A549 (cell line): ENCODE results near the gene NFIX. TPM values are rescaled to one million over a fixed set of nuclear protein-coding genes. Genes with fewer than 3 reads are reported as not detected.

Experiments
- ATAC-seq, 2 experiments: fragments of 200-7000 bp in 1 of 2; fragments of >200 bp in 1 of 2; cut with Nextera tagmentation in 1 of 2; cut with Tn5 transposase in 1 of 2; 3 replicates each; pipeline versions ENCODE4 v1.8.0 to v1.9.1; 2018 to 2020; ENCODE audit warnings: mild to moderate bottlenecking in 1 of 2, moderate library complexity in 1 of 2
- CTCF ChIA-PET: fragments of 300-600 bp; sonication (Branson Sonifier 250); formaldehyde crosslinking; extraction: SDS; loops from one replicate; lab custom pipeline; 2021; ENCODE audit warnings: antibody characterized with exemption, inconsistent platforms; lab: Yijun Ruan, JAX
- POLR2A ChIA-PET: fragments of 350-600 bp; formaldehyde crosslinking; extraction: SDS; loops from one replicate; lab custom pipeline; 2021; ENCODE audit warnings: antibody characterized with exemption, inconsistent platforms; lab: Yijun Ruan, JAX
- DNase-seq, 2 experiments: peaks; one replicate each; pipeline versions ENCODE4 v3.0.0 to v3.0.0-alpha.2; 2011 to 2016; ENCODE audit warnings: low read depth in 1 of 2, low spot score in 1 of 2
- FAIRE-seq: peaks from 2 replicates; lab custom pipeline; 2011; peaks lifted over from hg19 to GRCh38; lab: Jason Lieb, UNC
- H3K27ac ChIP-seq, 2 experiments: fragments of >200 bp; sonication (Bioruptor Twin); formaldehyde crosslinking; 3 replicates each; pipeline ENCODE4 v1.5.1; 2016 to 2017
- H3K4me1 ChIP-seq: fragments of >200 bp; sonication (Bioruptor Twin); formaldehyde crosslinking; 3 replicates; pipeline ENCODE4 v1.6.1; 2016
- H3K4me2 ChIP-seq: fragments of >200 bp; sonication (Bioruptor Twin); formaldehyde crosslinking; 3 replicates; pipeline ENCODE4 v1.6.1; 2016
- H3K4me3 ChIP-seq: fragments of >200 bp; sonication (Bioruptor Twin); formaldehyde crosslinking; 3 replicates; pipeline ENCODE4 v1.5.1; 2016
- H3K9me3 ChIP-seq: fragments of >200 bp; sonication (Bioruptor Twin); formaldehyde crosslinking; 3 replicates; pipeline ENCODE4 v1.6.1; 2016
- BHLHE40 ChIP-seq: IDR thresholded peaks from 2 replicates; pipeline ENCODE4 v1.6.1; 2012; ENCODE audit warnings: low read depth, low read length, inconsistent platforms
- CEBPB ChIP-seq, 2 experiments: fragments of >200 bp in 1 of 2; sonication (Bioruptor Twin) in 1 of 2; formaldehyde crosslinking in 1 of 2; IDR thresholded peaks; 2 replicates each; pipeline ENCODE4 v1.6.1; 2012 to 2016
- CHD4 ChIP-seq: fragments of 200-600 bp; sonication (generic); IDR thresholded peaks from 2 replicates; pipeline ENCODE4 v1.6.1; 2016; ENCODE audit warnings: antibody characterized with exemption, mild to moderate bottlenecking, borderline replicate concordance
- E2F6 ChIP-seq: IDR thresholded peaks from 2 replicates; pipeline ENCODE4 v1.6.1; 2012; ENCODE audit warnings: low read depth, borderline replicate concordance
- EHF ChIP-seq: fragments of 250-450 bp; sonication (Bioruptor Pico); IDR thresholded peaks from 2 replicates; pipeline ENCODE4 v1.5.0; 2020; ENCODE audit warnings: mild to moderate bottlenecking
- ELK1 ChIP-seq: fragments of 150-350 bp; IDR thresholded peaks from 2 replicates; pipeline ENCODE4 v1.6.1; 2014; ENCODE audit warnings: low read depth, mild to moderate bottlenecking, low read length
- FOXS1 ChIP-seq: fragments of 250-450 bp; sonication (Bioruptor Pico); IDR thresholded peaks from 2 replicates; pipeline ENCODE4 v1.5.0; 2020; ENCODE audit warnings: mild to moderate bottlenecking, moderate library complexity
- HDAC2 ChIP-seq: fragments of 200-600 bp; sonication (generic); IDR thresholded peaks from 2 replicates; pipeline ENCODE4 v1.6.1; 2016
- HOXB13 ChIP-seq: fragments of 250-450 bp; sonication (Bioruptor Pico); IDR thresholded peaks from 2 replicates; pipeline ENCODE4 v1.5.0; 2020; ENCODE audit warnings: low read depth, mild to moderate bottlenecking, moderate library complexity
- JUN ChIP-seq, 2 experiments: fragments of >200 bp; sonication (Bioruptor Twin); formaldehyde crosslinking; IDR thresholded peaks; 2 replicates in 1 of 2; 3 replicates in 1 of 2; pipeline ENCODE4 v1.6.1; 2016 to 2017
- KDM5A ChIP-seq: fragments of 200-600 bp; sonication (generic); IDR thresholded peaks from 2 replicates; pipeline ENCODE4 v1.6.1; 2016; ENCODE audit warnings: antibody characterized with exemption, mild to moderate bottlenecking
- MAZ ChIP-seq: fragments of 150-350 bp; IDR thresholded peaks from 2 replicates; pipeline ENCODE4 v1.6.1; 2014; ENCODE audit warnings: antibody characterized with exemption, low read depth, low read length, borderline replicate concordance
- NPAS2 ChIP-seq: fragments of 250-450 bp; sonication (Bioruptor Pico); IDR thresholded peaks from 2 replicates; pipeline ENCODE4 v1.8.0; 2022; ENCODE audit warnings: mild to moderate bottlenecking, moderate library complexity, borderline replicate concordance
- NR3C1 ChIP-seq: fragments of >200 bp; sonication (Bioruptor Twin); formaldehyde crosslinking; IDR thresholded peaks from 3 replicates; pipeline ENCODE4 v1.6.1; 2017
- PBX3 ChIP-seq: IDR thresholded peaks from 2 replicates; pipeline ENCODE4 v1.6.1; 2012
- POLR2A ChIP-seq: IDR thresholded peaks from 2 replicates; pipeline ENCODE4 v1.6.1; 2012; ENCODE audit warnings: mild to moderate bottlenecking, low read length
- RARB ChIP-seq: fragments of 250-450 bp; sonication (Bioruptor Pico); IDR thresholded peaks from 2 replicates; pipeline ENCODE4 v1.8.0; 2021; ENCODE audit warnings: mild to moderate bottlenecking, moderate library complexity
- TFCP2L1 ChIP-seq: fragments of 250-450 bp; sonication (Bioruptor Pico); IDR thresholded peaks from 2 replicates; pipeline ENCODE4 v1.5.0; 2021; ENCODE audit warnings: mild to moderate bottlenecking
- TP53 ChIP-seq: fragments of 250-450 bp; sonication (Bioruptor Pico); IDR thresholded peaks from 2 replicates; pipeline ENCODE4 v1.5.0; 2021; ENCODE audit warnings: mild to moderate bottlenecking, moderate library complexity
- ZSCAN20 ChIP-seq: fragments of 250-450 bp; sonication (Bioruptor Pico); IDR thresholded peaks from 2 replicates; pipeline ENCODE4 v1.8.0; 2022; ENCODE audit warnings: mild to moderate bottlenecking, moderate library complexity
- WGBS: methylation state at CpG from one replicate; pipeline ENCODE4 v1.1.6; 2017; ENCODE audit errors: missing lambda C conversion rate; 5-methylcytosine and 5-hydroxymethylcytosine counted together
- polyA plus RNA-seq, 4 experiments: library from polyadenylated mRNA; depleted of rRNA in 3 of 4; stranded (reverse); fragments of >200 nt; fragmentation: RNase III in 1 of 4; extraction: RNeasy Plus Mini Kit Qiagen cat#74134 plus additional on column Dnase treatment in 1 of 4; gene quantifications; 2 replicates in 3 of 4; 3 replicates in 1 of 4; pipeline ENCODE4 v1.2.3, GENCODE V29; 2011 to 2017
- TF ChIP-seq, protein P1 (sequence below): fragments of 250-450 bp; sonication (Bioruptor Pico); IDR thresholded peaks from 2 replicates; pipeline ENCODE4 v1.5.0; 2020; ENCODE audit warnings: low read depth, mild to moderate bottlenecking, moderate library complexity

The NFIX gene
- polyA plus RNA-seq, 2 of the 4 experiments (the other 2 are of a cell fraction): 0.52 to 3.0 TPM

- TF ChIP-seq ELK1 (no peak), HDAC2 (no peak), TP53 (CRISPR knock-in tag) (no peak), MAZ (no peak), E2F6 (no peak), PBX3 (no peak), BHLHE40 (no peak), CHD4 (no peak), HOXB13 (CRISPR knock-in tag) (no peak), FOXS1 (CRISPR knock-in tag) (no peak), NPAS2 (CRISPR knock-in tag) (no peak), JUN (IDR thresholded peaks at IDR 0.05) (no peak), TFCP2L1 (CRISPR knock-in tag) (no peak), POLR2A (no peak), EHF (CRISPR knock-in tag) (no peak), ZSCAN20 (CRISPR knock-in tag) (no peak)
- TF ChIP-seq, protein P1, sequence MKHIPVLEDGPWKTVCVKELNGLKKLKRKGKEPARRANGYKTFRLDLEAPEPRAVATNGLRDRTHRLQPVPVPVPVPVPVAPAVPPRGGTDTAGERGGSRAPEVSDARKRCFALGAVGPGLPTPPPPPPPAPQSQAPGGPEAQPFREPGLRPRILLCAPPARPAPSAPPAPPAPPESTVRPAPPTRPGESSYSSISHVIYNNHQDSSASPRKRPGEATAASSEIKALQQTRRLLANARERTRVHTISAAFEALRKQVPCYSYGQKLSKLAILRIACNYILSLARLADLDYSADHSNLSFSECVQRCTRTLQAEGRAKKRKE (CRISPR knock-in tag): no peak
- Histone ChIP-seq H3K9me3 (no peaks in the 10 kb centered on the region), H3K4me2 (no peak overlapping the region), H3K4me3 (no peak overlapping the region), H3K27ac (no peak overlapping the region), H3K4me1 (peaks cover 36% of the 10 kb centered on the region)
- CTCF ChIA-PET: interaction anchor here (1.5 to 9.1 kb wide), 2 partner anchors 19 to 119 kb away, joined by 3 to 309 read pairs; no protein-coding TSS in a partner anchor
- DNase-seq (no peak), ATAC-seq (no peak), FAIRE-seq (no peak)
- POLR2A ChIA-PET: no interaction called here
- WGBS: 87% methylated on average over 15 of the region's 69 CpGs
Observed at GRCh38 chr19:13097463-13098258, 102.4 kb downstream of the NFIX start.

DNA sequence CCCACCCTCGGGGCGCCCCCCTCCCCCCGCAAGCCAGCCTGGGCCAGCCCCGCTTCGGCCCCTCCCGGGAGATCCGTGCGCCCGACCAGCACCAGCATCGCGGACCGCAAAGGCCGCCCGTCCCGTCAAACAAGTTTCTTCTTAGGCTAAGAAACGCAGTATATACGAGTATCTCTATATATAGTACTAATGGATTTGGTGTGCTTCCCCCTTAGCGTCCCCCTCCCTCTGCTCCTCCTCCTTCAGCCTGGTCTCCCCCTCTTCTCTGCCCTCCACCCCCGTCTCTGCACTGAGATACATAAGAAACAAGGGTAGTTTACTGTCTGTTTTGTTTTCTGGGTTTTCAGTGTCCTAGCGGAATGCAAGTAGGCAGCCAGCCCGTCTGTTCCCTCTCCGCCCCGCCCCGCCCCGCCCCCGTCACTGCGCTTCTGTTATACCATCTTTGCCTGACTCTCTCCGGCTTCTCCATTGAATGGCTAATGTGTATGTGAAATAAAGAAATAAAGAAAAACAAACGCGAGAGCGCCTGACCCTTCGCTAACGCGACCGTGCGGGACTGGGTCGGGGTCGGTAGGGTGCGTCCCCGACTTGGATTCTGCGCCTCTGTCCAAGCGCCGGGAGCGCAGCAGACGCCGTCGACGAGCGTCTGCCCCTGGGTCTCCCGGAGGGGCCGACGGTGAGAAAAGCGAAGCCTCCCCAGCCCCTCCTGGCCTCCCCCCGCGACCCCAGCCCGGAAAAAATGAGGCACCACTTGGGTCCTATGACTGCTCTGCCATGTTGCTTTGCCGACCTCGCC lies 103.2 kb downstream of the NFIX start:
- DNase-seq (no peak), FAIRE-seq (no peak), ATAC-seq (no peak)
- no peak for TF ChIP-seq KDM5A
- TF ChIP-seq PBX3: no peak
- no peak for TF ChIP-seq RARB (CRISPR knock-in tag)
- no peak for TF ChIP-seq NR3C1
- no peak for TF ChIP-seq CEBPB (IDR thresholded peaks at IDR 0.05)
- Histone ChIP-seq H3K27ac (no peak overlapping the region), H3K4me2 (no peak overlapping the region), H3K4me1 (peaks cover 29% of the 10 kb centered on the region), H3K4me3 (no peak overlapping the region), H3K9me3 (no peaks in the 10 kb centered on the region)
- CTCF ChIA-PET: no interaction called here
- POLR2A ChIA-PET: no interaction called here
- WGBS: 77% methylated on average over 40 of the region's 58 CpGs
